Ammon's horn (tissue), 1 donor: ENCODE data around the gene CC2D2A.
"Not testable (repeated sequence)": the region's sequence is repeated elsewhere in the genome, so short reads cannot be mapped to it uniquely, and the experiment has no call there.

ENCODE experiments used
- DNase-seq: peaks from one replicate; pipeline ENCODE4 v3.0.0-alpha.2; 2016; ENCODE audit warnings: low spot score

Gene CC2D2A

GRCh38 chr4:15516494-15516893 is 46.8 kb downstream of the CC2D2A start:
- no peak for DNase-seq

GRCh38 chr4:15517681-15518080 is 48.0 kb downstream of the CC2D2A start:
- not testable (repeated sequence) for DNase-seq

GRCh38 chr4:15521442-15522039 is 51.9 kb downstream of the CC2D2A start:
- DNase-seq = no peak

- no peak for DNase-seq
These were observed 55.4 kb downstream of the CC2D2A start for GRCh38 chr4:15525080-15525479.

DNA sequence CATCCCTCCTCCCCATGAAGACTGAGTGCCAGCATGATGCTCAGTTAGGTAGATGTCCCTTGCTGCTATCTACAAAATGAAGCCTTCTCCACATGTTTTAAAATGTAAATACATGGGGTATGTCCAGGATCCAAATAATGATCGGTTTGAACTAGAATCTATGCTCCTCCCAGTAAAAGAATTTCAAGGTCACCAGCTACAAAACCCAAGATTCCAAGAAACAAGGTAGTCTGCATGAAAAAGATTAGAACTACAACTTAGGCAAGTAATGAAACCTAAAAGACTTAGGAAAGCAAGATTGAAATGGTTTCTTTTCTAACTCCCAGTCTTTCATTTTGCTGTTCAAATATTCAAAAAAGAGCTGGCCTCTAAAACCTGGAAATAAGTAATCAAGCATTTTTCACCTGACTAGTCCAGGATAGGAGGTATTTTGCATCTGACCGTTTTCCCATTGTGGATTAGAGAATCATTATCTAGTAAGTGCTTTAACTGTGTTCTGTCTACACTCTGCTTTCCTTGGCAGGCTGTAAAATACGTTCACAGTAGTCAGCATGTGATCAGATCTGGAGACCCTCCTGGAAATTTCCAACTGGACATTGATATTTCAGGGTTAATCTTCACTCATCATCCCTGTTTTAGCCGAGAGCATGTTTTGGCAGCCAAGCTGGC is 57.4 kb downstream of the CC2D2A start:
- no peak for DNase-seq

DNA sequence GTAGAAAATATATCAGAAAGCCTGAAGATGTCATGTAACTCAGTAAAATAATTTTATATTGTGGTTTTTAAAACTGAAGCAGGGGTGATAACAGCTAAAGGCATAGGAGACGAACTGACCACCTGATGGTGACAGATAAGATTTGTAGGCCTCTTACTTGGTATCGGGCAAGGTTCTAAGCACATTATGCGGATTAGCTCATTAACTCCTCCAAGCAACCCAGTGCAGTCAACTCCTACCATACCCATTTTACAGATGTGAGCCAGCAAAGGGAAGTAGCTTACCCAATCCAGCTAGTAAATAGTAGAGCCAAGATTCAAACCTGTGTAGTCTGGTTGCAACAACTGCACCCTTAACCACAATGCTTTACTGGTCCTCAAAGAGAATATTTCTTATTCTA is 62.1 kb downstream of the CC2D2A start:
- no peak for DNase-seq

GRCh38 chr4:15533817-15534216 is 64.1 kb downstream of the CC2D2A start:
- DNase-seq = no peak

GRCh38 chr4:15535599-15535998 is 65.9 kb downstream of the CC2D2A start:
- DNase-seq = no peak

GRCh38 chr4:15536552-15537499 is 67.1 kb downstream of the CC2D2A start:
- DNase-seq = no peak

DNA sequence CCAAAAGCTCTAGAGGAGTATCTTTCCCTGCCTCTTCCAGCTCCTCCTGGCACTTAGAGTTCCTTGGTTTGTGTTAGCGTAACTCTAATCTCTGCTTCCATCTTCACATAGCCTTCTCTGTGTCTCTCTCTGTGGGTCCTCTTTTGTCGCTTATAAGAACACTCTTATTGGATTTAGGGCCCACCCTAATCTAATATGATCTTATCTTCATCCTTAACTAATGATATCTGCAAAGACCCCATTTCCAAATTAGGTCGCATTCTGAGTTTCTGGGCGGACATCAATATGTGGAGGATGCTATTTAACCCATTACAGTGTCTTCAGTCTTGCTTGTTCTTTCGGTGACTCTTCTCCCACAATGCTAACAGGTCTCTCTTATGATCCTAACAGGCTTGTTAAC is 72.3 kb downstream of the CC2D2A start:
- DNase-seq = no peak

- DNase-seq = no peak
These were observed 73.1 kb downstream of the CC2D2A start for GRCh38 chr4:15542760-15543159.

- no peak for DNase-seq
These were observed 74.0 kb downstream of the CC2D2A start for GRCh38 chr4:15543537-15544247.

GRCh38 chr4:15544248-15544729 is 74.6 kb downstream of the CC2D2A start:
- DNase-seq = no peak

DNA sequence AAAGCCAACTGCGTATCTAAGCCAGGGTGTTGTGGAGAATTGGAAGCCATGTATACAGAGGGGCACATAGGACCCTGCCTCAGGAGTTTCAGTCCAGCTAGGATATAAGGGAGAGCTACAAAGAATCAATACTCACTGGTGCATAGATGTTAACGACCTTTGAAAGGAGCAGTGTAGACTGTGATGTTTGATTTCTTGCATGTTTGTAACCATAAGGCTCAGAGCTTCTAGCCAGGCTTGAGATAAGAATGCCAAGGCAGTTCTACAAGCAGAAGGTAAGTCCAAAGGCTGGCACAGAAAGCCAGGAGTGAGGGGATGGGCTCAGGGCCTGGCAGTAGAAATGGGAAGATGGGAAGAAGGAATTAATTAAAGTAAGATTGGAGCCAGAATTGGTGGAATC is 75.7 kb downstream of the CC2D2A start:
- DNase-seq = no peak

DNA sequence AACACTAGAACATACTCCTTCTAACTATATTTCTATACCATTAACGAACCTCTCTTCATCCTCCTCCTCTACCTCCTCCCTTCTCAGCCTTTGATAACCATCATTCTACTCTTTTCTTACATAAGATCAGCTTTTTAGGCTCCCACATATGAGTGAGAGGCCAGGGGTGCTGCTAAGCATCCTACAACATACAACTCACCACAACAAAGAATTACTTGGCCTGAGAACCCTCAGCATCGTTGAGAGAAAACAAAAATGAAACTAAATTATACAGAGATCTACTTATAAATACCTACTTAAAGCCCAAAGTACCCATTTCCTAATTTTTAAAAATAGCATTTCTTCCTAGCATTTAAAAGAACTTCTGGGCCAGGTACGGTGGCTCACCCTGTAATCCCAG is 77.7 kb downstream of the CC2D2A start:
- DNase-seq = no peak

DNA sequence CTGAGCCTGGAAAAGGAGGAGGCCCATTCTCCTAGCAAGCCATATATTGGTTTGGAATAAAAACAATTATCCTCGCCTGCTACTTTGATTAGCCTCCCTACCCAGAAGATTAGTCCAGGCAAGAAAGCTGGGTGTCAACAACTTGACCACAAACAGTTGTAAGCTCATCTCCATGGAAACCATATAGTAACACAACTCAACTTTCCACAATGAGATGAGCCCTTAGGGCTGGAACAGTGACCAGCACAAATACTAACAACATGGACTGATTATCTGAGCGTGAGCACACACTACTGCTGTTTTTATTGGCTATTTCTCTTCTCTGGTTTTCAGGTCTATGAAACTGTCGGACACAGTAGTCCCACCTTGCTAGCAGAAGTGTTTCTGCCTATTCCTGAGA is 80.8 kb downstream of the CC2D2A start:
- DNase-seq = no peak

- DNase-seq = no peak
These were observed 82.2 kb downstream of the CC2D2A start for GRCh38 chr4:15551740-15552446.

GRCh38 chr4:15552557-15553362 is 83.1 kb downstream of the CC2D2A start:
- DNase-seq = no peak

- no peak for DNase-seq
These were observed 86.9 kb downstream of the CC2D2A start for GRCh38 chr4:15556511-15557092.
